ENCODE data around the gene CHRNB1.
A peak's percentile ranks its signal among the peaks of the same experiment; 100 is the strongest.
"Not testable (repeated sequence)": the region's sequence is repeated elsewhere in the genome, so short reads cannot be mapped to it uniquely, and the experiment has no call there.

Gene CHRNB1

GRCh38 chr17:7468804-7469389 lies 24.0 kb downstream of the CHRNB1 start:
- no peak for DNase-seq

GRCh38 chr17:7469843-7470242 lies 25.0 kb downstream of the CHRNB1 start:
- not testable (repeated sequence) for DNase-seq

GRCh38 chr17:7470457-7470973 lies 25.7 kb downstream of the CHRNB1 start:
- not testable (repeated sequence) for DNase-seq

- DNase-seq: no peak
Measured at GRCh38 chr17:7471729-7472128, 26.9 kb downstream of the CHRNB1 start.

GRCh38 chr17:7474767-7475166 lies 29.9 kb downstream of the CHRNB1 start:
- DNase-seq: not testable (repeated sequence)

- DNase-seq: no peak
Measured at GRCh38 chr17:7475764-7476422, 31.0 kb downstream of the CHRNB1 start.

- DNase-seq: no peak
Measured at GRCh38 chr17:7476494-7476893, 31.6 kb downstream of the CHRNB1 start.

- DNase-seq: no peak
Measured at GRCh38 chr17:7476951-7477350, 32.1 kb downstream of the CHRNB1 start.

- DNase-seq: no peak
Measured at GRCh38 chr17:7477392-7478275, 32.8 kb downstream of the CHRNB1 start.

- peak; percentile 54 for DNase-seq
Measured at GRCh38 chr17:7478276-7479212, 33.7 kb downstream of the CHRNB1 start.

- DNase-seq: peak; percentile 58
Measured at GRCh38 chr17:7479213-7480088, 34.6 kb downstream of the CHRNB1 start, which contains the start of gene ZBTB4. TSS of gene ZBTB4 (minus strand) at chr17:7479631. CDS start at chr17:7466801, 12,830 bp downstream.

- no peak for DNase-seq
Measured at GRCh38 chr17:7480089-7480384, 35.2 kb downstream of the CHRNB1 start.

- DNase-seq: not testable (repeated sequence)
Measured at GRCh38 chr17:7481275-7481674, 36.4 kb downstream of the CHRNB1 start, which contains the start of gene SLC35G6. TSS of gene SLC35G6 (plus strand) at chr17:7481446. CDS start at chr17:7481517, 71 bp downstream.

- DNase-seq: not testable (repeated sequence)
Measured at GRCh38 chr17:7481842-7482741, 37.2 kb downstream of the CHRNB1 start.

GRCh38 chr17:7482742-7483088 lies 37.9 kb downstream of the CHRNB1 start:
- not testable (repeated sequence) for DNase-seq

- peak; percentile 96 for DNase-seq
Measured at GRCh38 chr17:7483255-7484066, 38.6 kb downstream of the CHRNB1 start.

- peak; percentile 97 for DNase-seq
Measured at GRCh38 chr17:7484067-7484918, 39.4 kb downstream of the CHRNB1 start, which contains the start of gene POLR2A. TSS of gene POLR2A (plus strand) at chr17:7484366.

GRCh38 chr17:7484919-7485377 lies 40.1 kb downstream of the CHRNB1 start:
- DNase-seq: no peak
